Activated T-cell treated with anti-CD3 and anti-CD28 coated beads for 4 hours (primary cell): ENCODE results near the gene ZNF407.

Experiments used
- DNase-seq: peaks from one replicate; pipeline ENCODE4 v3.0.0-alpha.2; 2020

Gene ZNF407

GRCh38 chr18:74982946-74983635 lies 385.4 kb downstream of the ZNF407 start:
- DNase-seq = no peak

GRCh38 chr18:74989134-74989533 lies 391.5 kb downstream of the ZNF407 start:
- DNase-seq = no peak

DNA sequence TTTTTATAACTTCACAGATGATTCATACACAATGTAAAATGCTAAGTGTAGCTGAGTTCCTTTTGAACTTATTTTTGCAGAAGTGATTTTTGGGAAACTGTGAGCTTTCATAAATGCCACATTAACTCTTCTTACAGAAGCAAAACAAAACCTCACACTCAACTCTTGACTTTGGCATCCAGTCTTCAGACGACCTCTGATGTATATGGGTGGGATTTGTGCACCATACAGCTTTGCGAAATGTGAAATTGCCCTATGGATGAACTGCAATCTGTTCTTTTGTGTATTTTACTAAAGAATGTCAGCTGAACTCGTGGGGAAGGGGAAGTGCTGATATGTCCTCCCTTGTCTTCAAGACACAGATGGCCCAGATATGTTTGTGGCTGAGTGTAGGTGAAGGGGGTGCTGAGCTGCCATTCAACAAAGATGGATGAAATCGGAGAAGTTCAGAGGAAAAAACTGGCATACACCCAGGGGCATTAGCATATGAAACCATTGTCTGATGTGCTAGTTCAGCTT lies 393.0 kb downstream of the ZNF407 start:
- no peak for DNase-seq

GRCh38 chr18:74994502-74995418 lies 397.1 kb downstream of the ZNF407 start:
- DNase-seq = no peak

GRCh38 chr18:74995419-74995736 lies 397.7 kb downstream of the ZNF407 start:
- DNase-seq = no peak

- no peak for DNase-seq
Measured at GRCh38 chr18:74996055-74996454, 398.4 kb downstream of the ZNF407 start.

DNA sequence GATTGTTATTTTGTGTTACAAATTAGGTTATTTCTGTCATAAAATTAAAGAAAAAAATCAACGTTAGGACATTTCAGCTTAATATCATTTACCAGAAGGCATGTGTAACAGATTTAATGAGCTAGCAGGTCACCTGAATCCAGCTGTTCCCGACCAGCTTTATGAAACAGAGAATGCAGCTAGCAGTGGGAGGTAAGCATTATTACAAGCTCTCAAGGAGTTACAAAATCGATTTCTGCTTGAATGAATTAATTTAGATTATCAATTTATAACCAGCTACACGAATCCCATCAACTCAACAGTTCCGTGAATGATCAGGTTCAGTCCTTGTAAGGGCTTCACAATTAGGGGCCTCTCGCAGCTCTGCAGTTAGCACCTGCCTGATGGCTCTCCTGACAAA lies 399.3 kb downstream of the ZNF407 start:
- DNase-seq = no peak

GRCh38 chr18:75000920-75001319 lies 403.2 kb downstream of the ZNF407 start:
- DNase-seq = no peak

DNA sequence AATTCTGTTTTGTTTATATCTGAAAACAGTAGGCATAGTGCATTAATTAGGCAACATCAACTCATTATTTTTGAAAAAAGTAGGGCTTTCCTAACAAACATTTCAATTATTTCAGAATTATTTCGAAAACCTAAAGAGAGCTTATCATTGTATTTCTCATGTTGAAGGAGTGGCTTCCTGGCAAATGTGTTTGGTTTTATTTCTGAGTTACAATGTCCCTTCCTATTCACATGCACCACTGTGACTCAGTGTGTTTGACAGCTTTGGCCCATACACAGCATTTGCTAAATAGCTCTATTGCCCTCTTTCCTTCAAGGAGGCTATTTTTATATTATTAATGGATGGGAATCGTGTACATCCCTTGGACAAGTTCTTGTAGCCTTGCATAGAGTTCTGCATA lies 405.4 kb downstream of the ZNF407 start:
- no peak for DNase-seq

DNA sequence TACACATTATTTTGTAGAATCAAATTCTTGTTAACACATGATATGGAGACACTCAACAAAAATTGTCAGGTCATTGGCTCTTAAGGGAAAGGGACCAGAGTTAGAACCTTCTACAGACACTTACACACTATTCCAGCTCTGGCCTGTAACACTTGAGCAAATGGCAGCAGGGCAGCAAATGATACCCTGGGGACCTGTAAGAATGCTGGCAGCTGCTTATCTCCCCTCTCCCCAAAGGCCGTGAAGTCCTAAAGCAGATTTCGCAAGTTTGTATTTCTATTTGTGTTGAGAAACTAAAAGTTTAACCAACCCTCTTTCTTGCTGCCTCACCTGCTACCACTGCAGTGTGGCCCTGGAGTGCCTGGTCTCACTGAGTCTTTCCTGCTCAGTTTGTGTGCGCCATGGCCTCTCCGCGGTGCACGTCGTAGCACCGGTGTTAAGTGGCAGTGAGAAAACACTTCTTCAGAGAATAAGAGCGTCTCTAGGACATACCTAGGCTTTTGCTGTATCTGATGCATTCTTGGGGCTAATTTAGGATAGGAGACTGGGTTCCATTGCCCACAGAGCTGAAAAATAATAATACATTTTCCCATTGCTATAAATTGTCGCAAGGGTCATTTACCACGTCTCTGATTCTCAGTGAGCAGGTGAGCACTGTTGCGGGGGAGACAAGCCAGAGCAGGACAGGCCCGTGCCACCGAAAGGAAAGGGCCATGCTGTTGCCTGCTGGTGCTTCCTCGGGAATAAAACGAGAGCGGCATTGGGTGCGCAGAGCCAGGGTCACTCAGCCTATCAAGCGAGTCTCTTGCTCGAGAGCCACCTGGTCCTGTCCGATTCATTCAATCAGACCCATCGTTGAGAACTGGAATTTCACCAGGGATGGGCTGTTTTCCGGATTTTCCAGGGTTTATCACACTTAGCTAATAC lies 406.4 kb downstream of the ZNF407 start:
- DNase-seq = no peak

- no peak for DNase-seq
Measured at GRCh38 chr18:75005626-75006025, 408.0 kb downstream of the ZNF407 start.

DNA sequence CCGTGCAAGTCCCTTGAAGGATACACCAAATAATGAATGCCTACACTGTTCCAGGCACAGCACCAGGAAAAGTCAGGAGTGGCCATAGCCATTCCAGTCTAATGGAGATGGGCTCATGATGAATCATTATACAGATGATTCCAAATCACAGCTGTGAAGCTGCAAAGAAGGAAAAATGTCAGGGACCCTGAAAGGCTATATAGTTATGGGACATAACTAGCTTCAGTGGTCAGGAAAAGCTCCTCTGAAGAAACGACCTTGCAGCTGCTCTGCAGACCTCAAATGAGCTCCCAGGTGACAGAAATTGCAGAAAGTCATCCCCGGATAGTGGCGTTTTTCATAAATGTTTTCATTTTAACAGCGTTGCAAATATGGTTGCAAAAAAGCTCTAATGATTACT lies 410.5 kb downstream of the ZNF407 start:
- DNase-seq = no peak

DNA sequence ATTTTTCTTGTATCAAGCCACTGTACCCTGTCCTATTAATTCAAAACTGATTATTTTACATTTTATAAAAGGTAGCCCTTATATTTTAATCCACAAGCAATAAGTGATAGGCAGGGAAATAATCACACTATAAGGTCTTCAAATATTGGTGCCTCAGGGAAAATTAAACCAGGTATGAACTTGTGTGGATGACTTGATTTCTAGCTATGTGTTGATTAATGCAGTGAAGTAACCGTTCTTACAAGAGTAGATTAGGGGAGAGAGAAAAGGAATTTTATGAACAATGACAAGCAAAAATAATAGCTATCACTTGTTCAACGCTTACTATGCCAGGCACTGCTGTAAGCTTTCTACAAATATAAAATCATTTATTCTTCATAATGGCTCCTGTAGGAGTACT lies 411.6 kb downstream of the ZNF407 start:
- no peak for DNase-seq

DNA sequence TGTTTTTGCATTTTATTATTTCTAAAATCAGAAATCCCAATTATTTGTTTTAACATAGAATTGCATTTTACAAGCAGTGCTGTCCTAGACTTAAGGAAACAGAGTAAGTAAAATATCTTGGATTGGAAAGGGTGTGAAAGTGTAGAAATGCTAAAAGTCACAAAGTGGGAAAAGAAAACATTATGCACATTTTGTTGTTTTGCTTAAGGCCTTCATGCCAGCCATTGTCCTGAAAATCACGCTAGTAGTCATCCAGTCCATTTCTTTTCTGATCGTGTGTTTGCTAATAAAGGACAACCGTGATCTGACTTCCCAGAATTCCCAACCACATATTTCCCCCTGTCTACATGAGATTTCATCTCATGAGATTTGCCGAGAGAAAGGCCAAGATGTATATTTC lies 412.2 kb downstream of the ZNF407 start:
- no peak for DNase-seq

GRCh38 chr18:75010278-75010677 lies 412.6 kb downstream of the ZNF407 start:
- DNase-seq = no peak

DNA sequence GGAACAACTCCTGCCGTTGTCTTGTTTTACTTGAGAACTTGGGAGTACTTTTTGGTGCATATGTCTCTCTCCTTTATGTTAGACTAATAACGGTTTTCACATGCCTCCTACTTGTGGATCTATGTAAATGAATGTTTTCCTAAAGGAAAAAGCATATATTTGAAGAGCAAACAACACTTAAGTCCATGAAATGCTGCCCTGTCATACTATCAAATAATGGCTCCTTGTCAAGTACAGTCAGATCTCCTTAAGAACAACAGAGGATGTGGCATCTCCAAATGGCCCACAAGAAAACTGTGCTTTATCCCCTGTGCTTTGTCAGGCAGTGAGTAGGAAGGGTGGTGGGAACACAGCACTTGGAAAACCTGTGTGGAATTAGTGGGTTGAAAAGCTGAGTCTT lies 413.0 kb downstream of the ZNF407 start:
- DNase-seq = no peak

DNA sequence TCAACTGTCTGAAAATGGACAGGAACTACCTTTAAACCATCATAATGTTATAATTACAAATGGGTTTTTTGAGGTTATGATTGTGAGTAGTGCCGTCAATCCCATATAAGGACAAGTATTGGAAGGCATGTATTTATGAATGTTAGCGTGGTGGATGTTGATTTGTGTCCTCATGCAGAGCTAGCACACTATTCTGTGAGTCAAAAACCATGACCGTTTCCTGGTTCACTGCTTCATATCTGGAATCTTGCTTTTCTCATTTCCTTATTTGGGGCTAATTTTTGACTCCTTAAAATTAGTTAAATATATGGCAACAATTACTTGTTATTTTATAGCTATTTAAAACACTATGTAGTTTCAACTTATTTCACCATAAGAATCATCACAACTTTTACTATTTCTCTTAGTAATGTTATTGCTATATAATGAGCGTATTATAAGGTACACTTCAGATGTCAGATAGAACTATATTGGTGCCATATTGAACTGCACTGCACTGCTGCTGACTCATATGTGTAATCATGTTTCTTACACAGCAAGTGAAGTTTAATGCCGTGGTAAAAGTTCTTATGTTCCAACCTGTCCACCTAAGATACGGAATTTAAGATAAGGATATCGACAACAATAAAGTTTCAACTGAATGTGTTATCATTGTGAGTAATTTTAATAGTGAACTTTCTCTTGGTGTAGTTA lies 418.5 kb downstream of the ZNF407 start:
- no peak for DNase-seq

GRCh38 chr18:75023473-75023872 lies 425.8 kb downstream of the ZNF407 start:
- DNase-seq = no peak

DNA sequence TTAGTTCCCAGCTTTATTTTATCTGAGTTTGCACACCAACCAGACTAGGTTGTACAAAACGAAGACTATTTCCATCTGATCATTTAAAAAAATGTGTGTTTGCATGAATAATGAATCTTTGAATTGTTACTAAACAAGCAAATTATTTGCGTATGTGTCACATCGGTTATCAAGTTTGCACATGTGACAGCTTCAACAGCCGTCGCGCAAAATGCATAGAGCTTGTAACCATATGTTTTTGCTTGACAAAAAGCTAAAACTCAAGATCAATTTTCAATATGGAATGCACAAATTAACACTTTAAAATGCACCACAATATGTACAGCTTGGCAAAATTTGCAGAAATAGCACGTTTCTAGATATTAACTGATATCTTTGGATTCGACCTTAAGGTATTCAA lies 427.2 kb downstream of the ZNF407 start:
- no peak for DNase-seq

GRCh38 chr18:75025573-75025972 lies 427.9 kb downstream of the ZNF407 start:
- DNase-seq = no peak

DNA sequence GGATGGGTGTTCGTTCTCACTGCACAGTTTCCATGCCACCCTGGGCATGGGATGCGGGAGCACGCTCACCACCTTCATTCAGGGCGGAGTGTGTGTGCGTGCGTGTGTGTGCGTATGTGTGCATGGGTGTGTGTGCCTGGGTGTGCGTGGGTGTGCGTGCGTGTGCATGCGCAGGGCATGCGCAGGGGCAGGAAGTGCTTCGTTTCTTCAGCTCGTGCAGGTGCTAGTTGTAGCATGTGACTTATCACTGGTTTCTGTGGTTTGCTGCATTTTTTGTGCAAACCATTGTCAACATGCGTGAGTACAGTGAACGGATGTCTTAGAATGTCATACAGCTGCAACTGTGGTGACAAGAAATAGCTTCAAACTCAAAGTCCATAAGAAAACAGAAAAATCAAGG lies 431.8 kb downstream of the ZNF407 start:
- DNase-seq = no peak

DNA sequence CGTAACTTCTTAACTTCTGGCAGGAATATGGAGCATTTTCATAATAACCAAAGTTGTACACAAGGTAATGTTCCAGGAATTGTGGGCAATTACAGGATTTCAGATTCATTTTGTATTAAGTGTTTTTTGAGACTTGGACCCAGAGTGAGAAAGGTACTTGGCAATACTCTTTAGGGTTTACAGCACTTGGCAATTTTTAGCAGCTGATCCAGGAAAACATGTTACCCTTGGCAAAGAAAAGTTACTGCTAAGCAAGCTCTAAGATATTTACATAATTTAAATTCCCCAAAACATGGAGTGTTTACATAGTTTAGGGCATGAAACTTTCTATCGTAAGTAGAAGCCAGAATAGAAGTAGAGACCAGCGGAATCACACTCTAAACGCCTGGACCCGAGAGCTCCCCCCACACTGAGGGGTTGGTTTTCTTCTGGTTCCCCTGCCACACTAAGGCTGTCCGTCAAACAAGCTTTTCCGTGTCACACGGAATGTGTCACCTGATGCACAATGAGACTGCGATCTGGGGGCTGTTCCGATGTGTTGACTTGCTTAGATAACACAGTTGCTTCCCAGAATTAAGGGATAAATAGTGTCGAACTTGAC lies 434.1 kb downstream of the ZNF407 start:
- no peak for DNase-seq
